Osteocyte (in vitro differentiated cells): ENCODE data around the gene LSM14A. TPM values are rescaled to one million over a fixed set of nuclear protein-coding genes. Genes with fewer than 3 reads are reported as not detected.
A peak's percentile ranks its signal among the peaks of the same experiment; 100 is the strongest.
"Not testable (repeated sequence)": the region's sequence is repeated elsewhere in the genome, so short reads cannot be mapped to it uniquely, and the experiment has no call there.

Experiments used
- DNase-seq: peaks from one replicate; pipeline ENCODE4 v3.0.0; 2021; ENCODE audit warnings: mixed read lengths; ENCODE audit not compliant: unreplicated experiment; ENCODE audit errors: extremely low spot score
- H3K27ac Mint-ChIP-seq: one replicate; pipeline ENCODE4 v1.8.0; 2021; ENCODE audit warnings: mild to moderate bottlenecking, mixed read lengths; ENCODE audit not compliant: unreplicated experiment
- H3K27me3 Mint-ChIP-seq: one replicate; pipeline ENCODE4 v1.8.0; 2021; ENCODE audit warnings: mixed read lengths; ENCODE audit not compliant: unreplicated experiment
- H3K36me3 Mint-ChIP-seq: one replicate; pipeline ENCODE4 v1.8.0; 2021; ENCODE audit warnings: mixed read lengths; ENCODE audit not compliant: unreplicated experiment
- H3K4me1 Mint-ChIP-seq: one replicate; pipeline ENCODE4 v1.8.0; 2021; ENCODE audit warnings: mixed read lengths; ENCODE audit not compliant: unreplicated experiment
- H3K4me3 Mint-ChIP-seq: one replicate; pipeline ENCODE4 v1.8.0; 2021; ENCODE audit warnings: mild to moderate bottlenecking, moderate library complexity, mixed read lengths; ENCODE audit not compliant: unreplicated experiment
- H3K9me3 Mint-ChIP-seq: one replicate; pipeline ENCODE4 v1.8.0; 2021; ENCODE audit warnings: mixed read lengths; ENCODE audit not compliant: unreplicated experiment
- CTCF ChIP-seq: fragments of 200-600 bp; sonication (generic); IDR thresholded peaks from 2 replicates; pipeline ENCODE4 v1.5.0; 2021; ENCODE audit warnings: antibody characterized with exemption, mild to moderate bottlenecking, moderate library complexity
- total RNA-seq: library from RNA; stranded (reverse); gene quantifications from 2 replicates; pipeline ENCODE4 v1.2.1, GENCODE V29; 2021

Gene LSM14A
- total RNA-seq, 1 donor from 2014 or later = 97.8 TPM

- DNase-seq = no peak
- H3K36me3 Mint-ChIP-seq = no peaks in the 10 kb centered on the region
- H3K9me3 Mint-ChIP-seq = no peaks in the 10 kb centered on the region
- TF ChIP-seq CTCF = no peak
- H3K27ac Mint-ChIP-seq = no peak overlapping the region
- no peaks in the 10 kb centered on the region for H3K4me1 Mint-ChIP-seq
- no peak overlapping the region for H3K4me3 Mint-ChIP-seq
- peaks cover 8% of the 10 kb centered on the region for H3K27me3 Mint-ChIP-seq
Measured at GRCh38 chr19:34154401-34154800, 17.9 kb upstream of the LSM14A start.

GRCh38 chr19:34155686-34156085, 16.6 kb upstream of the LSM14A start:
- H3K9me3 Mint-ChIP-seq = no peaks in the 10 kb centered on the region
- no peak for TF ChIP-seq CTCF
- H3K27ac Mint-ChIP-seq = no peak overlapping the region
- no peaks in the 10 kb centered on the region for H3K4me1 Mint-ChIP-seq
- H3K4me3 Mint-ChIP-seq = no peak overlapping the region
- H3K27me3 Mint-ChIP-seq = peaks cover 8% of the 10 kb centered on the region
- H3K36me3 Mint-ChIP-seq = no peaks in the 10 kb centered on the region
- DNase-seq = no peak

GRCh38 chr19:34158966-34159365, 13.3 kb upstream of the LSM14A start:
- H3K27me3 Mint-ChIP-seq, H3K27ac Mint-ChIP-seq, H3K4me1 Mint-ChIP-seq, H3K9me3 Mint-ChIP-seq, H3K4me3 Mint-ChIP-seq, H3K36me3 Mint-ChIP-seq, DNase-seq: not testable (repeated sequence)

GRCh38 chr19:34159541-34159940, 12.8 kb upstream of the LSM14A start:
- H3K9me3 Mint-ChIP-seq, H3K27ac Mint-ChIP-seq, H3K4me3 Mint-ChIP-seq, DNase-seq, H3K4me1 Mint-ChIP-seq, H3K36me3 Mint-ChIP-seq, H3K27me3 Mint-ChIP-seq: not testable (repeated sequence)

GRCh38 chr19:34161902-34162301, 10.4 kb upstream of the LSM14A start:
- H3K4me1 Mint-ChIP-seq, H3K27ac Mint-ChIP-seq, H3K9me3 Mint-ChIP-seq, H3K36me3 Mint-ChIP-seq, DNase-seq, H3K4me3 Mint-ChIP-seq, H3K27me3 Mint-ChIP-seq: not testable (repeated sequence)

- Mint-ChIP-seq H3K4me3 (no peak overlapping the region), H3K27me3 (peaks cover 6% of the 10 kb centered on the region), H3K36me3 (no peaks in the 10 kb centered on the region), H3K9me3 (no peaks in the 10 kb centered on the region), H3K27ac (no peak overlapping the region), H3K4me1 (no peaks in the 10 kb centered on the region)
- no peak for DNase-seq
- TF ChIP-seq CTCF = no peak
Measured at GRCh38 chr19:34165295-34165738, 7.0 kb upstream of the LSM14A start.

GRCh38 chr19:34169475-34170199, 2.7 kb upstream of the LSM14A start:
- H3K27ac Mint-ChIP-seq, H3K4me3 Mint-ChIP-seq, H3K9me3 Mint-ChIP-seq, H3K36me3 Mint-ChIP-seq, H3K27me3 Mint-ChIP-seq: not testable (repeated sequence)
- peak; percentile 57 for DNase-seq
- peaks cover 17% of the 10 kb centered on the region for H3K4me1 Mint-ChIP-seq
